H9 (cell line): ENCODE data around the gene TEX264. TPM values are rescaled to one million over a fixed set of nuclear protein-coding genes. Genes with fewer than 3 reads are reported as not detected.

Experiments used
- DNase-seq: peaks from one replicate; pipeline ENCODE4 v3.0.0-alpha.2; 2017
- H2AFZ ChIP-seq: one replicate; pipeline ENCODE4 v1.6.1; 2013; ENCODE audit warnings: mild to moderate bottlenecking, low read length, control low read depth, moderate library complexity
- H2AK5ac ChIP-seq: 2 replicates; pipeline ENCODE4 v1.6.1; 2013; ENCODE audit warnings: low read length, control low read depth, mixed read lengths; ENCODE audit not compliant: insufficient read length
- H2BK120ac ChIP-seq: one replicate; pipeline ENCODE4 v1.6.1; 2013; ENCODE audit warnings: low read depth, mild to moderate bottlenecking, low read length, control low read depth, inconsistent platforms; ENCODE audit not compliant: poor library complexity, severe bottlenecking
- H2BK12ac ChIP-seq: 2 replicates; pipeline ENCODE4 v1.6.1; 2013; ENCODE audit warnings: low read length, control low read depth, mixed read lengths, low read depth; ENCODE audit not compliant: insufficient read length
- H2BK15ac ChIP-seq: 2 replicates; pipeline ENCODE4 v1.6.1; 2013; ENCODE audit warnings: low read depth, low read length, control low read depth
- H2BK20ac ChIP-seq: one replicate; pipeline ENCODE4 v1.6.1; 2013; ENCODE audit warnings: low read depth, mild to moderate bottlenecking, low read length, control low read depth, inconsistent platforms; ENCODE audit not compliant: poor library complexity, severe bottlenecking
- H2BK5ac ChIP-seq: 2 replicates; pipeline ENCODE4 v1.6.1; 2013; ENCODE audit warnings: low read length, control low read depth, mixed read lengths; ENCODE audit not compliant: insufficient read length
- H3K14ac ChIP-seq: 2 replicates; pipeline ENCODE4 v1.6.1; 2013; ENCODE audit warnings: low read length, control low read depth; ENCODE audit not compliant: insufficient read depth
- H3K18ac ChIP-seq: 2 replicates; pipeline ENCODE4 v1.6.1; 2013; ENCODE audit warnings: low read depth, mild to moderate bottlenecking, mixed read lengths, low read length, control low read depth; ENCODE audit not compliant: insufficient read length
- H3K23ac ChIP-seq: 2 replicates; pipeline ENCODE4 v1.6.1; 2013; ENCODE audit warnings: low read length, control low read depth, mixed read lengths, low read depth; ENCODE audit not compliant: insufficient read length
- H3K23me2 ChIP-seq: 2 replicates; pipeline ENCODE4 v1.6.1; 2013; ENCODE audit warnings: low read depth, mild to moderate bottlenecking, mixed read lengths, low read length, control low read depth; ENCODE audit not compliant: insufficient read length, poor library complexity, severe bottlenecking
- H3K27ac ChIP-seq: 2 replicates; pipeline ENCODE4 v1.5.1; 2013; ENCODE audit warnings: low read length, control low read depth, mixed read lengths, low read depth; ENCODE audit not compliant: insufficient read length
- H3K27me3 ChIP-seq: 2 replicates; pipeline ENCODE4 v1.6.1; 2013; ENCODE audit warnings: low read length, control low read depth, inconsistent platforms; ENCODE audit not compliant: insufficient read depth
- H3K4ac ChIP-seq: 2 replicates; pipeline ENCODE4 v1.6.1; 2013; ENCODE audit warnings: low read depth, mild to moderate bottlenecking, control low read depth, inconsistent platforms, low read length, moderate library complexity
- H3K4me1 ChIP-seq: 2 replicates; pipeline ENCODE4 v1.6.1; 2013; ENCODE audit warnings: low read length, control low read depth, inconsistent platforms; ENCODE audit not compliant: insufficient read depth
- H3K4me2 ChIP-seq: 2 replicates; pipeline ENCODE4 v1.6.1; 2013; ENCODE audit warnings: low read length, control low read depth, mixed read lengths; ENCODE audit not compliant: insufficient read length, insufficient read depth
- H3K56ac ChIP-seq: 2 replicates; pipeline ENCODE4 v1.6.1; 2013; ENCODE audit warnings: low read depth, mild to moderate bottlenecking, mixed read lengths, low read length, control low read depth; ENCODE audit not compliant: insufficient read length
- H3K79me1 ChIP-seq: 2 replicates; pipeline ENCODE4 v1.6.1; 2013; ENCODE audit warnings: low read depth, mild to moderate bottlenecking, moderate library complexity, low read length, control low read depth, inconsistent platforms; ENCODE audit not compliant: insufficient read depth, poor library complexity, severe bottlenecking
- H3K79me2 ChIP-seq: 2 replicates; pipeline ENCODE4 v1.6.1; 2013; ENCODE audit warnings: low read length, control low read depth, inconsistent platforms; ENCODE audit not compliant: insufficient read depth
- H3K9ac ChIP-seq: 2 replicates; pipeline ENCODE4 v1.6.1; 2013; ENCODE audit warnings: low read length, control low read depth, mixed read lengths; ENCODE audit not compliant: insufficient read length; ENCODE audit errors: extremely low read depth
- H3K9me3 ChIP-seq: one replicate; pipeline ENCODE4 v1.6.1; 2013; ENCODE audit warnings: low read depth, low read length, inconsistent platforms; ENCODE audit not compliant: control insufficient read depth
- H3T11ph ChIP-seq: one replicate; pipeline ENCODE4 v1.6.1; 2013; ENCODE audit warnings: mild to moderate bottlenecking, low read length, control low read depth, inconsistent platforms
- H4K20me1 ChIP-seq: one replicate; pipeline ENCODE4 v1.6.1; 2013; ENCODE audit not compliant: control insufficient read depth, insufficient read length, insufficient read depth
- H4K5ac ChIP-seq: 2 replicates; pipeline ENCODE4 v1.6.1; 2013; ENCODE audit warnings: low read depth, mild to moderate bottlenecking, mixed read lengths, low read length, control low read depth; ENCODE audit not compliant: insufficient read length
- H4K8ac ChIP-seq: replicated peaks from 2 replicates; pipeline ENCODE4 v1.6.1; 2013; ENCODE audit warnings: low read length, control low read depth, mixed read lengths, low read depth; ENCODE audit not compliant: insufficient read length
- H4K91ac ChIP-seq: 2 replicates; pipeline ENCODE4 v1.6.1; 2013; ENCODE audit warnings: low read depth, mild to moderate bottlenecking, moderate library complexity, mixed read lengths, low read length, control low read depth; ENCODE audit not compliant: insufficient read length
- H3K27ac Mint-ChIP-seq, 3 experiments: 2 replicates in 2 of 3; 3 replicates in 1 of 3; pipeline ENCODE4 v1.8.0; 2020 to 2021; ENCODE audit warnings: mixed read lengths in 3 of 3, mild to moderate bottlenecking in 1 of 3, moderate library complexity in 1 of 3
- H3K27me3 Mint-ChIP-seq: 2 replicates; pipeline ENCODE4 v1.8.0; 2021; ENCODE audit warnings: low read depth, mild to moderate bottlenecking, moderate library complexity, mixed read lengths
- H3K36me3 Mint-ChIP-seq, 3 experiments: 2 replicates in 2 of 3; 3 replicates in 1 of 3; pipeline ENCODE4 v1.8.0; 2020 to 2021; ENCODE audit warnings: low read depth in 3 of 3, mixed read lengths in 3 of 3; ENCODE audit not compliant: insufficient read depth in 1 of 3
- H3K4me1 Mint-ChIP-seq, 2 experiments: 2 replicates each; pipeline ENCODE4 v1.8.0; 2020; ENCODE audit warnings: mixed read lengths in 2 of 2
- H3K4me3 Mint-ChIP-seq, 2 experiments: 2 replicates in 1 of 2; 3 replicates in 1 of 2; pipeline ENCODE4 v1.8.0; 2020 to 2021; ENCODE audit warnings: mild to moderate bottlenecking in 2 of 2, mixed read lengths in 2 of 2, moderate library complexity in 1 of 2
- H3K9me3 Mint-ChIP-seq, 2 experiments: 2 replicates in 1 of 2; 3 replicates in 1 of 2; pipeline ENCODE4 v1.8.0; 2020; ENCODE audit warnings: mild to moderate bottlenecking in 2 of 2, mixed read lengths in 2 of 2, moderate library complexity in 1 of 2
- WGBS: extraction: QIAGEN DNeasy Blood & Tissue Kit; methylation state at CpG from one replicate; pipeline ENCODE4 v1.1.7; 2013; ENCODE audit warnings: missing lambda C conversion rate, low lambda C conversion rate, mixed read lengths; ENCODE audit not compliant: insufficient read length; ENCODE audit errors: extremely low coverage; 5-methylcytosine and 5-hydroxymethylcytosine counted together
- total RNA-seq: library from RNA; stranded (reverse); gene quantifications from 2 replicates; pipeline ENCODE4 v1.2.1, GENCODE V29; 2021
- TF ChIP-seq, protein P1 (sequence below): fragments of 200-600 bp; sonication (generic); conservative IDR thresholded peaks from 3 replicates; pipeline ENCODE4 v1.8.0; 2021; ENCODE audit warnings: antibody characterized with exemption, mild to moderate bottlenecking

TEX264 gene
- total RNA-seq, 1 experiment from 2014 or later = 17.3 TPM

DNA sequence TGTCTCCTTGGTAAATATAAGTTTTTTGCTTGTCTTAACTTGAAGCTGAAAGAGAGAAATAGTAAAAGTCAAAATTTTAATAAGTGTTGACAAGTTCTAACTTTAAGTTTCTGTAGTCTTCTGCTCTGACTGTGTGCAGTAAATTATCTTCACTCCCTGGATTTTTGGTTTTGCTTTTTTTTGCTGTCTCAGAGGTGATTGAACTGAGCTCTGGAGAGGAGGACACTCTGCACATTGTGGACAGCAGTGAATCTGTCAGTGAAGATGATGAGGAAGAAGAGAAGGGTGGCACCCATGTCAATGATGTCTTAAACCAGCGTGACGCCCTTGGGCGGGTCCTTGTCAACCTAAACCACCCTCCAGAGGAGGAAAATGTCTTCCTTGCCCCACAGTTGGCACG lies 40.5 kb upstream of the TEX264 start:
- Histone ChIP-seq H3K27ac (no peak overlapping the region), H2BK5ac (no peak overlapping the region), H3K79me1 (no peaks in the 10 kb centered on the region), H2AK5ac (no peak overlapping the region), H4K20me1 (no peaks in the 10 kb centered on the region), H3K23me2 (no peaks in the 10 kb centered on the region), H2BK120ac (no peak overlapping the region), H3K18ac (no peak overlapping the region), H4K91ac (no peak overlapping the region), H3K4me1 (no peaks in the 10 kb centered on the region), H3K4ac (no peak overlapping the region), H4K5ac (no peak overlapping the region), H3K9ac (no peak overlapping the region), H2BK15ac (no peak overlapping the region), H3K79me2 (no peaks in the 10 kb centered on the region), H3K4me2 (no peak overlapping the region), H2BK12ac (no peak overlapping the region), H2AFZ (no peak overlapping the region), H3K27me3 (no peaks in the 10 kb centered on the region), H3K56ac (no peak overlapping the region), H2BK20ac (no peak overlapping the region), H3K9me3 (no peaks in the 10 kb centered on the region), H3K23ac (no peak overlapping the region), H4K8ac (no peak overlapping the region), H3T11ph (no peak overlapping the region), H3K14ac (no peak overlapping the region)
- no CpG with 5 or more reads among the region's 4 CpGs for WGBS
- Mint-ChIP-seq H3K4me3 (no peak overlapping the region), H3K36me3 (peaks cover 24 to 64% (median 56%) of the 10 kb centered on the region in 3 experiments; a peak in 6 of 7 replicates), H3K9me3 (no peaks in the 10 kb centered on the region), H3K4me1 (no peaks in the 10 kb centered on the region), H3K27me3 (no peaks in the 10 kb centered on the region), H3K27ac (no peak overlapping the region; a peak in 1 of 7 replicates)
- DNase-seq = no peak
- TF ChIP-seq, protein P1, sequence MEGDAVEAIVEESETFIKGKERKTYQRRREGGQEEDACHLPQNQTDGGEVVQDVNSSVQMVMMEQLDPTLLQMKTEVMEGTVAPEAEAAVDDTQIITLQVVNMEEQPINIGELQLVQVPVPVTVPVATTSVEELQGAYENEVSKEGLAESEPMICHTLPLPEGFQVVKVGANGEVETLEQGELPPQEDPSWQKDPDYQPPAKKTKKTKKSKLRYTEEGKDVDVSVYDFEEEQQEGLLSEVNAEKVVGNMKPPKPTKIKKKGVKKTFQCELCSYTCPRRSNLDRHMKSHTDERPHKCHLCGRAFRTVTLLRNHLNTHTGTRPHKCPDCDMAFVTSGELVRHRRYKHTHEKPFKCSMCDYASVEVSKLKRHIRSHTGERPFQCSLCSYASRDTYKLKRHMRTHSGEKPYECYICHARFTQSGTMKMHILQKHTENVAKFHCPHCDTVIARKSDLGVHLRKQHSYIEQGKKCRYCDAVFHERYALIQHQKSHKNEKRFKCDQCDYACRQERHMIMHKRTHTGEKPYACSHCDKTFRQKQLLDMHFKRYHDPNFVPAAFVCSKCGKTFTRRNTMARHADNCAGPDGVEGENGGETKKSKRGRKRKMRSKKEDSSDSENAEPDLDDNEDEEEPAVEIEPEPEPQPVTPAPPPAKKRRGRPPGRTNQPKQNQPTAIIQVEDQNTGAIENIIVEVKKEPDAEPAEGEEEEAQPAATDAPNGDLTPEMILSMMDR = no peak
